Breast epithelium (tissue), 4 donors: ENCODE measurements around the gene TAS2R42. TPM values are rescaled to one million over a fixed set of nuclear protein-coding genes. Genes with fewer than 3 reads are reported as not detected.

Experiments
- DNase-seq, 2 donors: peaks; one replicate each; pipeline ENCODE4 v3.0.0-alpha.2; 2019; ENCODE audit warnings: low spot score in 2 of 2
- H3K27ac ChIP-seq, 2 donors: fragments of 200-600 bp; sonication (generic) in 1 of 2; one replicate each; pipeline ENCODE4 v1.5.1; 2016 to 2019; ENCODE audit warnings: mild to moderate bottlenecking in 1 of 2
- H3K27me3 ChIP-seq, 2 donors: fragments of 200-600 bp; sonication (generic) in 1 of 2; one replicate each; pipeline versions ENCODE4 v1.5.1 to v1.6.0; 2017 to 2019; ENCODE audit warnings: control low read depth in 1 of 2, mild to moderate bottlenecking in 1 of 2
- H3K36me3 ChIP-seq: fragments of 200-600 bp; one replicate; pipeline ENCODE4 v1.5.1; 2019
- H3K4me1 ChIP-seq, 2 donors: fragments of 200-600 bp; sonication (generic); one replicate each; pipeline ENCODE4 v1.5.1; 2016 to 2019; ENCODE audit warnings: control low read depth in 1 of 2
- H3K4me3 ChIP-seq, 3 donors: fragments of 200-600 bp; sonication (generic); 1 replicate in 2 of 3; 2 replicates in 1 of 3; pipeline ENCODE4 v1.5.1; 2016 to 2019; ENCODE audit warnings: mild to moderate bottlenecking in 3 of 3, moderate library complexity in 2 of 3
- H3K9me3 ChIP-seq, 2 donors: fragments of 200-600 bp; sonication (generic) in 1 of 2; one replicate each; pipeline ENCODE4 v1.5.1; 2016 to 2019; ENCODE audit warnings: control low read depth in 1 of 2
- CTCF ChIP-seq, 3 donors: fragments of 450-650 bp; IDR thresholded peaks; one replicate each; pipeline ENCODE4 v1.5.1; 2016 to 2017; ENCODE audit warnings: antibody characterized with exemption in 3 of 3, mild to moderate bottlenecking in 3 of 3, moderate library complexity in 3 of 3
- POLR2A ChIP-seq: fragments of 450-650 bp; IDR thresholded peaks from one replicate; pipeline ENCODE4 v1.6.1; 2016; ENCODE audit warnings: antibody characterized with exemption, mild to moderate bottlenecking, moderate library complexity
- POLR2AphosphoS5 ChIP-seq, 3 donors: sonication (generic); formaldehyde crosslinking; IDR thresholded peaks; one replicate each; pipeline ENCODE4 v1.6.1; 2017; ENCODE audit warnings: antibody characterized with exemption in 3 of 3
- intact Hi-C: fragments of 100-400 bp; cut with DNase I; formaldehyde crosslinking; loops from one replicate; pipeline ENCODE4 v1.15.1; 2023; ENCODE audit warnings: low total_unique reads
- total RNA-seq, 3 donors: library from RNA; depleted of rRNA; stranded (reverse); fragments of >200 nt; gene quantifications; one replicate each; pipeline ENCODE4 v1.1.0, GENCODE V29; 2016

Gene TAS2R42
- total RNA-seq, 3 donors from 2014 or later, result not detected

GRCh38 chr12:11150832-11151231 lies 35.9 kb downstream of the TAS2R42 start:
- no peaks in the 10 kb centered on the region for H3K36me3 ChIP-seq
- peaks cover 0 to 11% of the 10 kb centered on the region in 2 donors for H3K9me3 ChIP-seq
- DNase-seq, result no peak
- intact Hi-C loops, result no loop called here
- H3K27ac ChIP-seq, result no peak overlapping the region
- no peak overlapping the region for H3K4me3 ChIP-seq
- no peaks in the 10 kb centered on the region for H3K27me3 ChIP-seq
- TF ChIP-seq POLR2AphosphoS5 (IDR thresholded peaks at IDR 0.05), result no peak
- no peak for TF ChIP-seq CTCF (IDR thresholded peaks at IDR 0.05)
- TF ChIP-seq POLR2A, result no peak
- H3K4me1 ChIP-seq, result no peaks in the 10 kb centered on the region

DNA sequence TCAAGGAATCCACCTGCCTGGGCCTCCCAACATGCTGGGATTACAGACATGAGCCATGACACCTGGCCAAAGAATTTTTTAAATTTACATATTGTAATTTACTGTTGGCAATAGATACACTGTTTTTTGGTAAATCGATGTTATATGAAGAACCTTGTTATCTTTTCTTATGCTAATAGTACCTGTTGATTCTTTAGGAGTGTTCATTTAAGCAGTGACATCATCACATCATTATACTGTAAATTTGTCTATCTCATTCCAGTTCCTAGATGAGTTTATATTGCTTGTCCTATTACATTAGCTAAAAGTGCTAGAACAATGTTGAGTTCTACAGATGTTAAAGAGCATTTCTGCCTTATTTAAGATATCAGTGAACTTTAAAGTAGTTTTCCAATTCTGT lies 39.3 kb downstream of the TAS2R42 start:
- DNase-seq, result no peak
- Histone ChIP-seq H3K36me3 (no peaks in the 10 kb centered on the region), H3K27me3 (no peaks in the 10 kb centered on the region), H3K27ac (no peak overlapping the region), H3K4me1 (no peaks in the 10 kb centered on the region), H3K9me3 (peaks cover 14 to 21% of the 10 kb centered on the region in 2 donors), H3K4me3 (no peak overlapping the region)
- TF ChIP-seq POLR2AphosphoS5 (IDR thresholded peaks at IDR 0.05) (no peak), POLR2A (no peak), CTCF (IDR thresholded peaks at IDR 0.05) (no peak)
- intact Hi-C loops, result no loop called here

DNA sequence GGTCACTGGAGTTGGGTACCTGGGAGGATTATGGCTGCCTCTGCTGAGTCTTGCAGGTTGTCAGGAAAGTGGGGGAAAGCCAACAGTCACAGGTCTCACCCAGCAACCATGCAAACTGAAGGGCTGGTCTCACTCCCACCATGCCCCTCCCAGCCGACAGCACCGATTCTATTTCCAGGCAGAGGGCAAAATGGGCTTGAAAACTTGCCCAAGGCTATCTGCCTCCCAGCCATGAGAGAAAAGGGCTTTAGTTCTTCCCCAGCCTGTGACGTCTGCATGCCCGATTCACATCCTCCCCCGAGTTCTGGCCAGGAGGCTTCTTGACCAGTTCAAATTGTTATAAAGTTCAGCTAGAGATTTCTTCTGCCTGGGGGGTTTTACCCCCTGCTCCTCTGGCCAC lies 42.4 kb downstream of the TAS2R42 start:
- Histone ChIP-seq H3K27me3 (no peaks in the 10 kb centered on the region), H3K36me3 (no peaks in the 10 kb centered on the region), H3K4me1 (no peaks in the 10 kb centered on the region), H3K4me3 (no peak overlapping the region), H3K9me3 (peaks cover 14 to 21% of the 10 kb centered on the region in 2 donors), H3K27ac (no peak overlapping the region)
- intact Hi-C loops, result no loop called here
- no peak for DNase-seq
- TF ChIP-seq POLR2AphosphoS5 (IDR thresholded peaks at IDR 0.05) (no peak), CTCF (IDR thresholded peaks at IDR 0.05) (no peak), POLR2A (no peak)

DNA sequence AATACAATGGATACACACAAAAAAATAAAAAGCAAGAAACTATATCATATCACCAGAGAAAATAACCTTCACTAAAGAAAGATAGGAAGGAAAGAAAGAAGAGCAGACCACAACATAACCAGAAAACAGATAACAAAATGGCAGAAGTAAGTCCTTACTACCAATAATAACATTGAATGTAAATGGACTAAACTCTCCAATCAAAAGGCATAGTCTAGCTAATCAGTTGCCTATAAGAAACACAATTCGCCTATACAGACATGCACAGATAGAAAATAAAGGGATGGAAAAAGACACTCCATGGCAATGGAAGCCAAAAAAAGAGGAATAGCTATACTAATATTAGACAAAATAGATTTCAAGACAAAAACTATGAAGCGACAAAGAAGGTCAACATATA lies 43.4 kb downstream of the TAS2R42 start:
- H3K4me3 ChIP-seq, result no peak overlapping the region
- H3K27ac ChIP-seq, result no peak overlapping the region
- no peak for DNase-seq
- H3K4me1 ChIP-seq, result no peaks in the 10 kb centered on the region
- no peak for TF ChIP-seq CTCF (IDR thresholded peaks at IDR 0.05)
- TF ChIP-seq POLR2A, result no peak
- no peak for TF ChIP-seq POLR2AphosphoS5 (IDR thresholded peaks at IDR 0.05)
- intact Hi-C loops, result no loop called here
- peaks cover 14 to 21% of the 10 kb centered on the region in 2 donors for H3K9me3 ChIP-seq
- H3K27me3 ChIP-seq, result no peaks in the 10 kb centered on the region
- H3K36me3 ChIP-seq, result no peaks in the 10 kb centered on the region

- Histone ChIP-seq H3K27ac (no peak overlapping the region), H3K4me1 (no peaks in the 10 kb centered on the region), H3K9me3 (no peaks in the 10 kb centered on the region), H3K36me3 (no peaks in the 10 kb centered on the region), H3K4me3 (no peak overlapping the region), H3K27me3 (no peaks in the 10 kb centered on the region)
- no peak for DNase-seq
- no peak for TF ChIP-seq CTCF (IDR thresholded peaks at IDR 0.05)
- no peak for TF ChIP-seq POLR2A
- TF ChIP-seq POLR2AphosphoS5 (IDR thresholded peaks at IDR 0.05), result no peak
- intact Hi-C loops, result no loop called here
Measured at GRCh38 chr12:11136075-11136474, 50.7 kb downstream of the TAS2R42 start.

Other genes starting within 250 kb of the TAS2R42 start
- gene TAS2R14, start 247.7 kb downstream of the TAS2R42 start, total RNA-seq, result 1 to 10 TPM; 3.7 to 8.8 (median 7.9) TPM
- gene TAS2R50, start 200.0 kb downstream of the TAS2R42 start, total RNA-seq, result 1 to 10 TPM; 4.0 to 6.2 (median 4.2) TPM
- gene TAS2R20, start 188.6 kb downstream of the TAS2R42 start, total RNA-seq, result 1 to 10 TPM; 4.6 to 7.9 (median 5.6) TPM
- gene TAS2R19, start 164.3 kb downstream of the TAS2R42 start, total RNA-seq, result 10 to 100 TPM in 2 of 3 donors, 1 to 10 TPM in 1; 4.2 to 10.5 (median 10.1) TPM
- 1 to 10 TPM; 6.1 to 8.2 (median 6.9) TPM for gene TAS2R31, start 155.5 kb downstream of the TAS2R42 start, total RNA-seq
- gene TAS2R46, start 124.6 kb downstream of the TAS2R42 start, total RNA-seq, result 1 to 10 TPM; 3.2 to 4.6 (median 3.2) TPM
- 1 to 10 TPM; 5.2 to 9.2 (median 6.1) TPM for gene TAS2R43, start 94.6 kb downstream of the TAS2R42 start, total RNA-seq
- 10 to 100 TPM in 2 of 3 donors, 1 to 10 TPM in 1; 8.6 to 17.0 (median 11.1) TPM for gene TAS2R30, start 52.3 kb downstream of the TAS2R42 start, total RNA-seq
- 1 to 10 TPM; 6.4 to 6.6 (median 6.4) TPM for gene SMIM10L1, start 15.7 kb downstream of the TAS2R42 start, total RNA-seq
- not detected for gene PRB3, start 82.8 kb upstream of the TAS2R42 start, total RNA-seq
- not detected for gene PRB4, start 123.5 kb upstream of the TAS2R42 start, total RNA-seq
- not detected for gene PRB2, start 208.6 kb upstream of the TAS2R42 start, total RNA-seq